Neural cell (in vitro differentiated cells): ENCODE data around the gene RAB13.

Experiments
- CTCF ChIP-seq: fragments of 450-650 bp; IDR thresholded peaks from 2 replicates; pipeline ENCODE4 v1.5.1; 2014; ENCODE audit warnings: antibody characterized with exemption, mild to moderate bottlenecking, moderate library complexity; ENCODE audit not compliant: poor library complexity, severe bottlenecking
- EZH2 ChIP-seq: fragments of 200-600, 300-800 bp; shearing (Covaris generic), sonication (generic); IDR thresholded peaks from 2 replicates; pipeline ENCODE4 v1.6.1; 2014; ENCODE audit warnings: antibody characterized with exemption, low read length, borderline replicate concordance, mild to moderate bottlenecking; ENCODE audit not compliant: insufficient read depth, poor library complexity, severe bottlenecking
- POLR2AphosphoS5 ChIP-seq: IDR thresholded peaks from 2 replicates; pipeline ENCODE4 v1.6.1; 2012
- TF ChIP-seq, protein P1 (sequence below): IDR thresholded peaks from 2 replicates; pipeline ENCODE4 v1.6.1; 2012; ENCODE audit warnings: borderline replicate concordance

DNA sequence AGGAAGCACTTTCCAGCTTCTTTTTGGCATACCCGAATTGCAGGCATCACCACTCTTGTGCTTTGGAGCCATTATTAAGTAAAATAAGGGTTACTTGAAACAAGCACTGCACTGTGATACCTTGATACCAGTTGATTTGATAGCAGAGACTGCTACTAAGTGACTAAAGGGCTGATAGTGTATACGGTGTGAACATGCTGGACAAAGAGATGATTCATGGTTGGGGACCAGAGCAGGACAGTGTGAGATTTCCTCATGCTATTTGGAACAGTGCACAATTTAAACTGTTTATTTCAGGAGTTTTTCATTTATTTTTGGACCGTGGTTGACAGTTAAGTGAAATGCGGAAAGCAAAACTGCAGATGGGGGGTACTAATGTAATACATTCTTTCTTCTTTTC is 14.3 kb upstream of the RAB13 start:
- TF ChIP-seq CTCF (no peak), EZH2 (no peak), POLR2AphosphoS5 (no peak)
- TF ChIP-seq, protein P1, sequence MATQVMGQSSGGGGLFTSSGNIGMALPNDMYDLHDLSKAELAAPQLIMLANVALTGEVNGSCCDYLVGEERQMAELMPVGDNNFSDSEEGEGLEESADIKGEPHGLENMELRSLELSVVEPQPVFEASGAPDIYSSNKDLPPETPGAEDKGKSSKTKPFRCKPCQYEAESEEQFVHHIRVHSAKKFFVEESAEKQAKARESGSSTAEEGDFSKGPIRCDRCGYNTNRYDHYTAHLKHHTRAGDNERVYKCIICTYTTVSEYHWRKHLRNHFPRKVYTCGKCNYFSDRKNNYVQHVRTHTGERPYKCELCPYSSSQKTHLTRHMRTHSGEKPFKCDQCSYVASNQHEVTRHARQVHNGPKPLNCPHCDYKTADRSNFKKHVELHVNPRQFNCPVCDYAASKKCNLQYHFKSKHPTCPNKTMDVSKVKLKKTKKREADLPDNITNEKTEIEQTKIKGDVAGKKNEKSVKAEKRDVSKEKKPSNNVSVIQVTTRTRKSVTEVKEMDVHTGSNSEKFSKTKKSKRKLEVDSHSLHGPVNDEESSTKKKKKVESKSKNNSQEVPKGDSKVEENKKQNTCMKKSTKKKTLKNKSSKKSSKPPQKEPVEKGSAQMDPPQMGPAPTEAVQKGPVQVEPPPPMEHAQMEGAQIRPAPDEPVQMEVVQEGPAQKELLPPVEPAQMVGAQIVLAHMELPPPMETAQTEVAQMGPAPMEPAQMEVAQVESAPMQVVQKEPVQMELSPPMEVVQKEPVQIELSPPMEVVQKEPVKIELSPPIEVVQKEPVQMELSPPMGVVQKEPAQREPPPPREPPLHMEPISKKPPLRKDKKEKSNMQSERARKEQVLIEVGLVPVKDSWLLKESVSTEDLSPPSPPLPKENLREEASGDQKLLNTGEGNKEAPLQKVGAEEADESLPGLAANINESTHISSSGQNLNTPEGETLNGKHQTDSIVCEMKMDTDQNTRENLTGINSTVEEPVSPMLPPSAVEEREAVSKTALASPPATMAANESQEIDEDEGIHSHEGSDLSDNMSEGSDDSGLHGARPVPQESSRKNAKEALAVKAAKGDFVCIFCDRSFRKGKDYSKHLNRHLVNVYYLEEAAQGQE = no peak
